ENCODE measurements around the gene PERM1.

DNA sequence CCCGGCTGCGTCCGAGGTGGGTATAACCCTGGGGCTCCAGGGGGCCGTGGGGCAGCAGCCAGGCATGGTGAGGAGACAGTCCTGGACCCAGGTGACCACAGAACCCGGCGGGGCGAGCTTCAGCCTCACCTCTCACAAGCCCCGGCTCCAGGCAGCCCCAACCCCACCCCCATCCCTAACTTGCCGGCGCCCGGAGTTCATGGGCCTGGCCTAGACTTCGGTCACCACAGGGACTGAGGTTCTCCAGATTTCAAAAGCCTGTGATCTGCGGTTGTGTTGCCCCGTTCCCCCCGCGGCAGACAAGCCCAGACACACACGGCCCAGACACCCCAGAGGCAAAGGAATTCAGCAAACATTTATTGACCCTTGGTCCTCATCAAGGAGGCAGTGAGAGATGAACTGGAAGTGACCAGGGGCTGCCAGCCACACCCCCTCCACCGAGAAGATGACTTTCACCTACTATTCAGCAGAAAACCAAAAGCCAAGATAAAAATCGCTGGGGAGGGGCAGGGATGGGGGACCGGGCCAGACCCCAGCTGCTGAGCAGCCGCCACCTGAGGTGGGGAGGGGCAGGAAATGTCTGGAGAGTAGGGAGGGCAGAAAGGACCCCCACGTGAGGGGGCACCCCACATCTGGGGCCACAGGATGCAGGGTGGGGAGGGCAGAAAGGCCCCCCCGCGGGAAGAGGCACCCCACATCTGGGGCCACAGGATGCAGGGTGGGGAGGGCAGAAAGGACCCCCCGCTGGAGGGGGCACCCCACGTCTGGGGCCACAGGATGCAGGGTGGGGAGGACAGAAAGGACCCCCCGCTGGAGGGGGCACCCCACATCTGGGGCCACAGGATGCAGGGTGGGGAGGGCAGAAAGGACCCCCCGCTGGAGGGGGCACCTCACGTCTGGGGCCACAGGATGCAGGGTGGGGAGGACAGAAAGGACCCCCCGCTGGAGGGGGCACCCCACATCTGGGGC is 14.1 kb upstream of the PERM1 start:
- no peak for TF ChIP-seq POLR2A (IDR thresholded peaks at IDR 0.05; ENCODE audit: low read length)
- TF ChIP-seq GATA1 (IDR thresholded peaks at IDR 0.05; ENCODE audit: low read depth, low read length): no peak

Measured in erythroblast (primary cell).